Epithelial cell of esophagus (primary cell): ENCODE results near the gene SS18L1.

Experiments
- DNase-seq: peaks from one replicate; pipeline ENCODE4 v3.0.0; 2010; ENCODE audit warnings: low read depth
- H3K4me3 ChIP-seq: 2 replicates; pipeline ENCODE4 v1.5.1; 2011; ENCODE audit warnings: mild to moderate bottlenecking, low read length, control low read depth
- TF ChIP-seq, protein P1 (sequence below): IDR thresholded peaks from 2 replicates; pipeline ENCODE4 v1.5.1; 2011; ENCODE audit warnings: low read depth, mild to moderate bottlenecking, low read length, control low read depth, inconsistent platforms; ENCODE audit not compliant: insufficient read depth; ENCODE audit errors: missing control alignments

Gene SS18L1

GRCh38 chr20:62195736-62196135 is 52.2 kb downstream of the SS18L1 start:
- TF ChIP-seq, protein P1, sequence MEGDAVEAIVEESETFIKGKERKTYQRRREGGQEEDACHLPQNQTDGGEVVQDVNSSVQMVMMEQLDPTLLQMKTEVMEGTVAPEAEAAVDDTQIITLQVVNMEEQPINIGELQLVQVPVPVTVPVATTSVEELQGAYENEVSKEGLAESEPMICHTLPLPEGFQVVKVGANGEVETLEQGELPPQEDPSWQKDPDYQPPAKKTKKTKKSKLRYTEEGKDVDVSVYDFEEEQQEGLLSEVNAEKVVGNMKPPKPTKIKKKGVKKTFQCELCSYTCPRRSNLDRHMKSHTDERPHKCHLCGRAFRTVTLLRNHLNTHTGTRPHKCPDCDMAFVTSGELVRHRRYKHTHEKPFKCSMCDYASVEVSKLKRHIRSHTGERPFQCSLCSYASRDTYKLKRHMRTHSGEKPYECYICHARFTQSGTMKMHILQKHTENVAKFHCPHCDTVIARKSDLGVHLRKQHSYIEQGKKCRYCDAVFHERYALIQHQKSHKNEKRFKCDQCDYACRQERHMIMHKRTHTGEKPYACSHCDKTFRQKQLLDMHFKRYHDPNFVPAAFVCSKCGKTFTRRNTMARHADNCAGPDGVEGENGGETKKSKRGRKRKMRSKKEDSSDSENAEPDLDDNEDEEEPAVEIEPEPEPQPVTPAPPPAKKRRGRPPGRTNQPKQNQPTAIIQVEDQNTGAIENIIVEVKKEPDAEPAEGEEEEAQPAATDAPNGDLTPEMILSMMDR, result no peak
- DNase-seq, result no peak

DNA sequence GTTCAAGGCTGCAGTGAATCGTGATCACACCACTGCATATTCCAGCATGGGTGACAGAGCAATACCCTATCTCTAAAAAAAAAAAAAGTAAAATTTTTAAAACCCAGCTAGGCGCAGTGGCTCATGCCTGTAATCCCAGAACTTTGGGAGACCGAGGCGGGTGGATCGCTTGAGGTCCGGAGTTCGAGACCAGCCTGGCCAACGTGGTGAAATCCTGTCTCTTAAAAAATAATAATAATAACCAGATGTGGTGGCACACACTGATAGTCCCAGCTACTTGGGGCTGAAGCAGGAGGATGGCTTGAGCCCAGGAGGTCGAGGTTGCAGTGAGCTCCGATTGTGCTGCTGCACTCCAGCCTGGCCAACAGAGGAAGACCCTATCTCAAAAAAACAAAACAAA is 52.7 kb downstream of the SS18L1 start:
- DNase-seq, result no peak
- TF ChIP-seq, protein P1, result no peak
- no peak overlapping the region for H3K4me3 ChIP-seq

More at GRCh38 chr20:62195736-62196135, 52.2 kb downstream of the SS18L1 start:
- H3K4me3 ChIP-seq, result no peak overlapping the region

- DNase-seq, result no peak
- TF ChIP-seq, protein P1, result no peak
- no peak overlapping the region for H3K4me3 ChIP-seq
These were observed 53.7 kb downstream of the SS18L1 start for GRCh38 chr20:62197311-62197710.

- no peak for DNase-seq
- no peak overlapping the region for H3K4me3 ChIP-seq
- TF ChIP-seq, protein P1, result no peak
These were observed 54.2 kb downstream of the SS18L1 start for GRCh38 chr20:62197801-62198200.

GRCh38 chr20:62198496-62198895 is 54.9 kb downstream of the SS18L1 start:
- TF ChIP-seq, protein P1, result no peak
- no peak for DNase-seq
- H3K4me3 ChIP-seq, result no peak overlapping the region

GRCh38 chr20:62198931-62199330 is 55.4 kb downstream of the SS18L1 start:
- TF ChIP-seq, protein P1, result no peak
- no peak for DNase-seq
- H3K4me3 ChIP-seq, result no peak overlapping the region

- no peak overlapping the region for H3K4me3 ChIP-seq
- TF ChIP-seq, protein P1, result no peak
- no peak for DNase-seq
These were observed 57.1 kb downstream of the SS18L1 start for GRCh38 chr20:62200491-62201172.
